NCI-H2227 (cell line): Measurements from ENCODE around the gene PLEKHN1.

Source experiments
- DNase-seq: peaks from one replicate; lab custom pipeline; 2025; ENCODE audit not compliant: unreplicated experiment; lab: John Stamatoyannopoulos, UW

The PLEKHN1 gene, protein sequence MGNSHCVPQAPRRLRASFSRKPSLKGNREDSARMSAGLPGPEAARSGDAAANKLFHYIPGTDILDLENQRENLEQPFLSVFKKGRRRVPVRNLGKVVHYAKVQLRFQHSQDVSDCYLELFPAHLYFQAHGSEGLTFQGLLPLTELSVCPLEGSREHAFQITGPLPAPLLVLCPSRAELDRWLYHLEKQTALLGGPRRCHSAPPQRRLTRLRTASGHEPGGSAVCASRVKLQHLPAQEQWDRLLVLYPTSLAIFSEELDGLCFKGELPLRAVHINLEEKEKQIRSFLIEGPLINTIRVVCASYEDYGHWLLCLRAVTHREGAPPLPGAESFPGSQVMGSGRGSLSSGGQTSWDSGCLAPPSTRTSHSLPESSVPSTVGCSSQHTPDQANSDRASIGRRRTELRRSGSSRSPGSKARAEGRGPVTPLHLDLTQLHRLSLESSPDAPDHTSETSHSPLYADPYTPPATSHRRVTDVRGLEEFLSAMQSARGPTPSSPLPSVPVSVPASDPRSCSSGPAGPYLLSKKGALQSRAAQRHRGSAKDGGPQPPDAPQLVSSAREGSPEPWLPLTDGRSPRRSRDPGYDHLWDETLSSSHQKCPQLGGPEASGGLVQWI

GRCh38 chr1:966135-966703 is at the start of gene PLEKHN1:
PLEKHN1 (plus strand) TSS chr1:966482; CDS start chr1:966532, 50 bp downstream.
- DNase-seq = no peak

DNA sequence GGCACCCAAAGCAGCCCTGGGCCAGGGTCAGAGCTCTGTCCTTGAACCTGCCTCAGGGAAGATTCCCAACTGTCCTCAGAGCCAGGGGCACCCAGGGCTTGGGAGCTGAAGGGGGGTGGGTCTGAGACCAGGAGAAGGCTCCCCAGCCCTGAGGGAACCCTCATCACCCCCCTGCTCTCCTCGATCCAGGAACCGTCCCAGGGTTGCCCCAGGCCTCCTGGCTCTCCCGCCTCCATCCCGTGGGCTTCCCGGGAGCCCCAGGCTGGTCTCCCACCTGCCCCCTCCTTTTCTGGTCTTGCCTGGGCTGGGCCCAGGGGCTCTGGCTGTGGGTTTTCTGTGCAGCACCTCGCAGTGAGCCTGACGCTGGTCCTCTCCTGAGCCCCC is 49.2 kb upstream of the PLEKHN1 start:
- DNase-seq = no peak

GRCh38 chr1:917466-918091 is 48.7 kb upstream of the PLEKHN1 start:
- no peak for DNase-seq

DNA sequence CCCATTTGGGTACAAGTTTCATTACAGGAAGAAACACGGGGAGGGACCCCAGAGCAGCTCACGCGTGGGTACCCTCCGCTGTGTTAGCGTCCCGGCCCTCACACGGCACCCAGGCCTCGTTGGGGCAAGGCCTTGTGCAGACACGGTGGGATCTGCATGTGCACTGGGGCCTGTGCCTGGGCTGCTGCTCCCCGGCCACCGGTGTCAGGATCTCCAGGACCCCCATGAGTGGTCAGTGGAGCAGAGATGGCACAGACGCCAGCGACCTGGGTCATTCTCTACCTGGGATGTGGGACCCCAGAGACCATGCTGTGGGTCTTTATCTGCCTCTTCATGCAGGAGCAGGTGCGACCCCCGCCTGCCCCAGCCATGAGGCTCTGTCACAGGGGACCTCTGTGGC is 47.9 kb upstream of the PLEKHN1 start:
- DNase-seq = no peak

- no peak for DNase-seq
Measured at GRCh38 chr1:918843-919242, 47.4 kb upstream of the PLEKHN1 start.

DNA sequence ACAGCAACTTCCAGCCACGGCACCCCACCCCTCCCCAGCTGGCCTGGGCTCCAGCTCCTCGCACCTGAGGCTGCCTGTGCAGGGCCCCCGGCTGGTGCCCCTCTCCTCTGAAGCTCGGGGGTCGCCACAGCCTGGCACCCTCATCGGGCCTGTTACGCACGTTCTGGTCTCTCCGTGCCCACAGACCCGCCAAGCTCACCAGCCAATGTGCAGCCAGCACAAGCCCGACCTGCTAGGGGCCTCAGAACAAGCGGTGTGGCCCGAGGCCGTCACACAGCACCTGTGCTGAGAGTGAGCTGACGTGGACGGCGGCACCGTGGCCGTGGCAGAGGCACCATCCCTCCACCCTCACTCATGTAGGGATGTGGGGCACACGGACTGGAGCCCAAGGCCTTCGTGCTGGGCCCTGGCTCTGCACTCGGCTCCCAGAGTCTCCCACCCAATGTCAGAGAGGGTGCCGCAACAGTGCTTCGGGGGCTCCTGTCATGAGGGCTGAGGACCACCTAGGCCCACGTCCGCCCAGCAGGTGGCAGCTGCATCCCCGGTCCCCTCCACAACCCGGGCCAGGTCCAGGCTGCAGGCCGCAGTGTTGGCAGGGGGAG is 46.9 kb upstream of the PLEKHN1 start:
- no peak for DNase-seq

DNA sequence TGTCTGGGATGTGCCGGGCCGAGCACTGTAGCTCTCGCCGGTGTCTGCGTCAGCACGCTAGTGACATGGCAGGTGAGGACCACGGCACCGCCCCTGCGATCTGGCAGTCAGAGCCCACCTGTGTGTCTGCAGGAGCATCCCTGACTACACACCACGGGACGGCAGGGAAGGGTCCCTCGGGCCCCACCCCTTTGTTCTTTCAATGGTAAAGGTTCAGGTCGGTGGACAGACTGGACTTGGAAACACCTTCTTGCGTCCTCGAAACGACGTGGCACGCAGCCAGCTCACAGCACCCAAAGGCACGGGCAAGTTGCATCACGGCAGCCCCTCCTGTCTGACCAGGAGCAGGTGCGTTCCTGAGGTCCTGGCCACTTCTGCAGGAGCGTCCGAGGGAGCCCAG is 46.3 kb upstream of the PLEKHN1 start:
- no peak for DNase-seq

DNA sequence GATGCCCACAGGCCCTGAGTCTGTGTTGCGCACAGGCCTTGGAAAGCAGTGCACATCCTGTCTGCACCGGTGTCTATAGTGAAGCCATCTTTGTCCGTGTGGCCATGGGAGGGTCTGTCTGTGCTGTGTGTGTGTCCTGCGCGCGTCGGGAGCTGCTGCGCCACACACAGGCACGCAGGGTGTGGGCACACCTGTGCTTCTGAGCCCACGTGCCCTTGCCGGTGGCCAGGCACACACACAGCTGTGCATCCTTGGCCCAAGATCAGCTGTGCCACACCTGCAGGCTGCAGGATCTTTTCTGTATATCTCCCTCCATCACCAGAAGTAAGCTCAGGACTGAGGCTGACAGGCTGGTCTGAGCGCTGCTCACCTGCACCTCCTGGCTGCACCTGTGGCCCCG is 45.8 kb upstream of the PLEKHN1 start:
- DNase-seq = no peak

DNA sequence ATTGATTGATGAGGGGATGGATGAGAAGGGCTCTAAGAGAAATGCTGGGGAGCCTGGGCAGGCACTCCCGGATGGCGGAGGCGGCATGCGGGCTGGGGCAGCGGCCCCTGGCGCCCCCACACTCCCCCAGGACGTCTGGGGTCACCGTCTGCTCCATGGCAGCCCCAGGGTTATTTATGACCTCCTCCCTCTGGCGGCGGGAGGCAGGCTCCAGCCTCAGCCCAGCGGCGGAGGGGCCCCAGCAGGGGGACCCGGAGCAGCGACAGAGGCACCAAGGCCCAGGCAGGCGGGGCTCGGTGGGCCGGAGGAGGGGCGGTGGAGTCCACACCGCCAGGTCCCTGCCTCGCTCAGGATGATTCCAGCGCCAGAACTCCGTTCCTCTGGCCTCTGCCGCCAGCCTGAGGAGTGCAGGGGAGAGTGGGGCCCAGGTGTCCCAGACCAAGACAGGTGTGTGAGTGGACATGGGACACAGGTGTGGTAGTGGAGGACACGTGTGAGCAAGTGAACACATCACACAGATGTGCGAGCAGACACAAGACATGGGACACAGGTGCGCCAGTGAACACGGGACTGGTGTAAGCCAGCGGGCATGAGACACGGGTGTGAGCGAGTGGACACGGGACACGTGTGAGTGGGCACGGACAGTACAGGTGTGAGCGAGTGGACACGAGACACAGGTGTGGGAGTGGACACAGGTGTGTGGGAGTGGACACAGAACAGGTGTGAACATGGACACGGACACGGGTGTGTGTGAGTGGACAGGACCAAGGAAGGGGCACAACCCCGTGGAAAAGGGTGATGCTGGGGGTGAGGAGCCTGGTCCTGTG is 45.1 kb upstream of the PLEKHN1 start:
- peak; percentile 93 for DNase-seq

- DNase-seq = peak; percentile 94
Measured at GRCh38 chr1:923131-923990, 42.9 kb upstream of the PLEKHN1 start, which contains the start of gene SAMD11. SAMD11 (plus strand) TSS chr1:923923; CDS start chr1:924432, 509 bp downstream.

DNA sequence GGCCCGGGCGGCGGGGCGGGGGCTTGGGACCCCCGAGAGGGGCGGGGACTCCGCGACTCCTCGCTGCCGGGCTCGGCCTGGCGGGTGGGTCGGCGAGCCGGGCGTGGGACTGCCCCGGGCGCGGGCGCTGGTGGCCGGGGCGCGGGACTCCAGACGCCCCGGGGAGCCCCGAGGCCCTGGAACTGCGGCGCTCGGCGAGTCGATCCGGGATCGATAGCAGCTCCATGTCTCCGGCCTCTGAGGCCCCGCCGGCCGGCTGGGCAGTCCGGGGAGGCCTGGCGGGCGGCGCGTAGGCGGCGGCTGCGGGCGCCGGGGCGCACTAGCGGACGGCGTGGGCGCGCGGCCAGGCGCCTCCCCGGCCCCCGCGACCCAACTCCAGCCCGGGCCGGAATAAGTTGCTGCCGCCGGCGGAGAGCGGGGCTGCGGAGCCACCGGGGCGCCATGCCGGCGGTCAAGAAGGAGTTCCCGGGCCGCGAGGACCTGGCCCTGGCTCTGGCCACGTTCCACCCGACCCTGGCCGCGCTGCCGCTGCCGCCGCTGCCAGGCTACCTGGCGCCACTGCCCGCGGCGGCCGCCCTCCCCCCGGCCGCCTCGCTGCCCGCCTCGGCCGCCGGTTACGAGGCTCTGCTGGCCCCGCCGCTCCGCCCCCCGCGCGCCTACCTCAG is 42.2 kb upstream of the PLEKHN1 start:
- DNase-seq = no peak

- peak; percentile 76 for DNase-seq
Measured at GRCh38 chr1:924656-925560, 41.4 kb upstream of the PLEKHN1 start.

GRCh38 chr1:925561-926421 is 40.5 kb upstream of the PLEKHN1 start:
- DNase-seq = peak; percentile 65

DNA sequence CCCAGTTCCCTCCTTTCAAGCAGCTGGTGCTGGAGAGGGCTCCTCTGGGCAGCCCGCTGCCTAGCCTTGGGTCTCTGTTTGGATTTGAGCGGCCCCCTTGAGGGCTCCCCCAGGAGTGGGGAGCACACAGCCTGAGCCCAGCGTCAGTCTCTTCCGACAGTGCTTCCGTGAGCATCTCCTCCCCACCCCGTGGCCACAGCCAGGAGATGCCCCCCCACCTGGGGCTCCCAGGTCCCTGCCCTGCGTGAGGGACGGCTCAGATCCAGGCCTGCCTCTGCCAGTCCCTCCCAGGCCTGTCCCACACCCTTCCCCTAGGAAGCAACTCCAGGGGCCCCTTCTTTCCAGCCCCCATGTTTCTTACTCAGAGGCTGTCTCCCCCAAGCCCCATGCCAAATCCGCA is 39.0 kb upstream of the PLEKHN1 start:
- no peak for DNase-seq

DNA sequence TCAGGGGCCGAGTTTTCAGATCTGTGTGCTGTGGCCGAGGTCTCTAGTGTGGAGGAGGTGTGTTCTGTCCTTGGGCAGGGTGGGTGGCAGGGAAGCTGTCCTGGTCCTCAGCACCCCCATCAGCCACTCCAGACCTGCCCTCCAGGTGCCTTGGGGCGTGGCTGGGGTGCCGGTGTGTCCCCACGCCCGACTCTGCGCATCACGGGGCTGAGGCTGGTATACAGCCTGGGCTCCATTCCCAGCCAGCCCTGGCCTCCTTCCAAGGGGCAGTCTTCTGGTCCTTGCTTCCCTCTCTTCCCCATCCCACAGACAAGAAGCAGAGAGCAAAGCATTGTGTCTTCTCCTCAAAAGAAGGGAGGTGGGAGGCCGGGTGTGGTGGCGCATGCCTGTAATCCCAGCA is 38.5 kb upstream of the PLEKHN1 start:
- DNase-seq = no peak

DNA sequence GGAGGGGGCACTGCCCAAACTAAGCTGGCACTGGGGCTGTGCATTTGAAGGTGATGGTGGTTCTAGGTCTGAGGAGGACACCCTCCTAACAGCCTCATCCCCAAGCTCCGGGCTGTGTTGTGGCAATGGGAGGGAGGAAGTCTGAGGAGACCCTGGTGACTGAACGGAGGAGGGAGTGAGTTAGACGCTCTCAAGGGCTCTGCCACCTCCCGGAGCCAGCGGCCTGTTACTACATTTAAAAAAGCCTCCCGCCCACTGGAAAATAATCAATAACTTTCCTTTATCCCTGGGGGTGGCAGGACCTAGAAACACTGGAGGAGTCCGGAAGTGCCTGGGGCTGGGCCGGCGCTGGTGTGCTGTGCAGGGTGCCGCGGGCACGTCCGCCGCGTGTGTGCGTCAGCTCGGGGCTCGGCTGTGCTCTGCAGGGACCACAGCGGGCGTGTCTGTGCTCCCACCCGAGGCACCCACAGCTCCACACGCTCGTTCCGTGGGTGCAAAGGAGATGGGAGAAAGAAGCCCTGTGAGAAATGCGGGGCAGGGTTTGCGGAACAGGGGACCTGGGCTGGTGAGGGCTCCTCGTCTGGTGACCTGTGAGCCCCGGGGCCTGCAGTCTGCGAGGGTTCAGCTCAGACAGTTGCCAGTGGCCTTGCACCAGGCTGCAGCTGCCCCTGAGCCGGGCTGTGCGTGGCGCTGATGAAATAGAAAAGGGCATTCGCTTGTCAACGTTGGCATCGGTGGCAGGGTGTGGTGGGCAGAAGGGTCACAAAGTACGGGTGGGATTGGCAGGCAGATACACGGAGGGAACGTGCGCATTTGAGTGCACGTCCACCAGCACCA is 37.2 kb upstream of the PLEKHN1 start:
- no peak for DNase-seq
